Mesenchymal stem cell (in vitro differentiated cells and primary cell): ENCODE results near the gene TMEM233.
"Not testable (repeated sequence)": the region's sequence is repeated elsewhere in the genome, so short reads cannot be mapped to it uniquely, and the experiment has no call there.

Experiments
- DNase-seq: peaks from one replicate; pipeline ENCODE4 v3.0.0-alpha.2; 2013
- H2AFZ ChIP-seq: one replicate; pipeline ENCODE4 v1.6.1; 2013; ENCODE audit warnings: low read depth, mild to moderate bottlenecking, control low read depth, inconsistent platforms, low read length, moderate library complexity
- H2AK5ac ChIP-seq: 2 replicates; pipeline ENCODE4 v1.6.1; 2013; ENCODE audit warnings: low read length, moderate library complexity, mild to moderate bottlenecking, inconsistent platforms; ENCODE audit not compliant: severe bottlenecking
- H2BK120ac ChIP-seq: one replicate; pipeline ENCODE4 v1.6.1; 2013; ENCODE audit warnings: low read depth, mild to moderate bottlenecking, inconsistent platforms, low read length, moderate library complexity
- H2BK12ac ChIP-seq, 2 experiments: one replicate each; pipeline ENCODE4 v1.6.1; 2013; ENCODE audit warnings: inconsistent platforms in 2 of 2, low read length in 2 of 2, mild to moderate bottlenecking in 2 of 2, moderate library complexity in 2 of 2, control low read depth in 1 of 2
- H2BK15ac ChIP-seq: one replicate; pipeline ENCODE4 v1.6.1; 2013; ENCODE audit warnings: mild to moderate bottlenecking, low read depth, inconsistent platforms; ENCODE audit not compliant: poor library complexity, severe bottlenecking
- H2BK5ac ChIP-seq: 2 replicates; pipeline ENCODE4 v1.6.1; 2013; ENCODE audit warnings: low read depth, mild to moderate bottlenecking, low read length, control low read depth, inconsistent platforms; ENCODE audit not compliant: poor library complexity, severe bottlenecking
- H3K14ac ChIP-seq, 2 experiments: one replicate each; pipeline ENCODE4 v1.6.1; 2013; ENCODE audit warnings: inconsistent platforms in 2 of 2, low read length in 2 of 2, control low read depth in 1 of 2, mild to moderate bottlenecking in 1 of 2, moderate library complexity in 1 of 2
- H3K18ac ChIP-seq, 2 experiments: one replicate each; pipeline ENCODE4 v1.6.1; 2013; ENCODE audit warnings: inconsistent platforms in 2 of 2, low read length in 2 of 2, control low read depth in 1 of 2, low read depth in 1 of 2, mild to moderate bottlenecking in 1 of 2
- H3K23ac ChIP-seq, 2 experiments: one replicate each; pipeline ENCODE4 v1.6.1; 2013; ENCODE audit warnings: inconsistent platforms in 2 of 2, low read length in 2 of 2, mild to moderate bottlenecking in 2 of 2, moderate library complexity in 2 of 2, control low read depth in 1 of 2
- H3K27ac ChIP-seq: 2 replicates; pipeline ENCODE4 v1.5.1; 2013; ENCODE audit warnings: mild to moderate bottlenecking, moderate library complexity, low read length, control low read depth, inconsistent platforms; ENCODE audit not compliant: poor library complexity, severe bottlenecking
- H3K27me3 ChIP-seq, 2 experiments: 2 replicates each; pipeline versions ENCODE4 v1.6.1 to v1.7.0; 2013; ENCODE audit warnings: low read length in 2 of 2, mild to moderate bottlenecking in 2 of 2, moderate library complexity in 2 of 2, control low read depth in 1 of 2, inconsistent platforms in 1 of 2; ENCODE audit not compliant: control insufficient read depth in 1 of 2, insufficient read depth in 1 of 2
- H3K36me3 ChIP-seq, 2 experiments: 2 replicates each; pipeline versions ENCODE4 v1.6.1 to v1.7.0; 2013; ENCODE audit warnings: low read length in 2 of 2, control low read depth in 1 of 2, inconsistent platforms in 1 of 2, low read depth in 1 of 2, mild to moderate bottlenecking in 1 of 2; ENCODE audit not compliant: insufficient read depth in 2 of 2, control insufficient read depth in 1 of 2
- H3K4ac ChIP-seq, 2 experiments: one replicate each; pipeline ENCODE4 v1.6.1; 2013; ENCODE audit warnings: inconsistent platforms in 2 of 2, low read length in 2 of 2, mild to moderate bottlenecking in 2 of 2, moderate library complexity in 2 of 2, control low read depth in 1 of 2, low read depth in 1 of 2
- H3K4me1 ChIP-seq: 2 replicates; pipeline ENCODE4 v1.6.1; 2013; ENCODE audit warnings: low read depth, low read length, control low read depth; ENCODE audit not compliant: control insufficient read depth, insufficient read depth
- H3K4me2 ChIP-seq: 2 replicates; pipeline ENCODE4 v1.6.1; 2013; ENCODE audit warnings: low read length, mild to moderate bottlenecking, inconsistent platforms; ENCODE audit not compliant: poor library complexity, severe bottlenecking
- H3K4me3 ChIP-seq, 2 experiments: 2 replicates each; pipeline versions ENCODE4 v1.5.1 to v1.7.0; 2013; ENCODE audit warnings: low read length in 2 of 2, mild to moderate bottlenecking in 2 of 2, control low read depth in 1 of 2, low read depth in 1 of 2; ENCODE audit not compliant: insufficient read depth in 1 of 2
- H3K79me1 ChIP-seq: replicated peaks from 2 replicates; pipeline ENCODE4 v1.6.1; 2013; ENCODE audit warnings: mild to moderate bottlenecking, control low read depth, low read length, inconsistent platforms; ENCODE audit not compliant: poor library complexity, severe bottlenecking
- H3K9ac ChIP-seq: 2 replicates; pipeline ENCODE4 v1.7.0; 2013; ENCODE audit warnings: mild to moderate bottlenecking, low read length, moderate library complexity
- H3K9me3 ChIP-seq: 2 replicates; pipeline ENCODE4 v1.7.0; 2013; ENCODE audit warnings: mild to moderate bottlenecking, low read length; ENCODE audit not compliant: control insufficient read depth
- H4K8ac ChIP-seq: one replicate; pipeline ENCODE4 v1.6.1; 2013; ENCODE audit warnings: inconsistent platforms, mild to moderate bottlenecking, low read length, moderate library complexity
- H4K91ac ChIP-seq: one replicate; pipeline ENCODE4 v1.6.1; 2013; ENCODE audit warnings: mild to moderate bottlenecking, low read length, inconsistent platforms
- WGBS: methylation state at CpG from one replicate; pipeline ENCODE4 v1.1.7; 2013; ENCODE audit warnings: mixed read lengths; 5-methylcytosine and 5-hydroxymethylcytosine counted together

The TMEM233 gene

GRCh38 chr12:119657001-119657400 lies 63.4 kb downstream of the TMEM233 start:
- not testable (repeated sequence) for H4K8ac ChIP-seq, H3K14ac ChIP-seq, H2BK15ac ChIP-seq, DNase-seq, H3K79me1 ChIP-seq, H3K9ac ChIP-seq, H3K27ac ChIP-seq, H4K91ac ChIP-seq, H2AK5ac ChIP-seq, H3K9me3 ChIP-seq, H3K36me3 ChIP-seq, H3K4ac ChIP-seq, H3K4me2 ChIP-seq, H2BK5ac ChIP-seq, H2BK120ac ChIP-seq, H3K18ac ChIP-seq, H3K27me3 ChIP-seq, H2AFZ ChIP-seq, H3K4me1 ChIP-seq, H3K23ac ChIP-seq, H3K4me3 ChIP-seq, H2BK12ac ChIP-seq
- 62% methylated on average over 2 of the region's 2 CpGs for WGBS

- DNase-seq, H2AFZ ChIP-seq, H2BK12ac ChIP-seq, H2BK120ac ChIP-seq, H3K9ac ChIP-seq, H3K27me3 ChIP-seq, H3K18ac ChIP-seq, H4K8ac ChIP-seq, H2BK15ac ChIP-seq, H2BK5ac ChIP-seq, H2AK5ac ChIP-seq, H3K9me3 ChIP-seq, H3K27ac ChIP-seq, H3K14ac ChIP-seq, H3K79me1 ChIP-seq, H3K4me2 ChIP-seq, H3K36me3 ChIP-seq, H3K4me3 ChIP-seq, H3K4me1 ChIP-seq, H4K91ac ChIP-seq, H3K4ac ChIP-seq, H3K23ac ChIP-seq: not testable (repeated sequence)
- WGBS = 88% methylated on average over 4 of the region's 6 CpGs
Measured at GRCh38 chr12:119658166-119658565, 64.6 kb downstream of the TMEM233 start.

GRCh38 chr12:119659289-119659897 lies 65.8 kb downstream of the TMEM233 start:
- Histone ChIP-seq H3K27me3 (peaks cover 0 to 6% of the 10 kb centered on the region in 2 experiments), H3K23ac (no peak overlapping the region), H3K4me1 (no peaks in the 10 kb centered on the region), H2BK15ac (no peak overlapping the region), H3K9ac (no peak overlapping the region), H2AFZ (no peak overlapping the region), H2BK5ac (no peak overlapping the region), H4K8ac (no peak overlapping the region), H4K91ac (no peak overlapping the region), H3K4ac (no peak overlapping the region), H3K9me3 (peaks cover 2% of the 10 kb centered on the region), H3K18ac (no peak overlapping the region), H3K27ac (no peak overlapping the region), H3K4me3 (no peak overlapping the region), H3K36me3 (no peaks in the 10 kb centered on the region), H3K79me1 (no peaks in the 10 kb centered on the region), H3K4me2 (no peak overlapping the region), H2AK5ac (no peak overlapping the region), H2BK12ac (no peak overlapping the region), H2BK120ac (no peak overlapping the region), H3K14ac (no peak overlapping the region)
- WGBS = 33% methylated on average over 4 of the region's 6 CpGs
- DNase-seq = peak; percentile 44

- Histone ChIP-seq H2BK12ac (no peak overlapping the region), H3K14ac (no peak overlapping the region), H3K27ac (no peak overlapping the region), H3K4me3 (no peak overlapping the region), H3K27me3 (peaks cover 0 to 6% of the 10 kb centered on the region in 2 experiments), H4K8ac (no peak overlapping the region), H4K91ac (no peak overlapping the region), H3K4me2 (no peak overlapping the region), H3K9ac (no peak overlapping the region), H3K9me3 (no peaks in the 10 kb centered on the region), H3K4me1 (no peaks in the 10 kb centered on the region), H3K36me3 (no peaks in the 10 kb centered on the region), H3K4ac (no peak overlapping the region), H3K23ac (no peak overlapping the region), H2AK5ac (no peak overlapping the region), H2BK15ac (no peak overlapping the region), H3K18ac (no peak overlapping the region), H2BK5ac (no peak overlapping the region), H2AFZ (no peak overlapping the region), H2BK120ac (no peak overlapping the region), H3K79me1 (no peaks in the 10 kb centered on the region)
- 92% methylated on average over 5 of the region's 5 CpGs for WGBS
- DNase-seq = no peak
Measured at GRCh38 chr12:119660076-119660475, 66.5 kb downstream of the TMEM233 start.
